GM12873 (cell line): ENCODE measurements around the gene ERP27.

Experiments used
- CTCF ChIP-seq: IDR thresholded peaks from 2 replicates; pipeline ENCODE4 v1.5.1; 2012; ENCODE audit warnings: low read depth, mild to moderate bottlenecking, moderate library complexity, low read length, control low read depth; ENCODE audit not compliant: insufficient read depth; ENCODE audit errors: missing control alignments

The ERP27 gene

DNA sequence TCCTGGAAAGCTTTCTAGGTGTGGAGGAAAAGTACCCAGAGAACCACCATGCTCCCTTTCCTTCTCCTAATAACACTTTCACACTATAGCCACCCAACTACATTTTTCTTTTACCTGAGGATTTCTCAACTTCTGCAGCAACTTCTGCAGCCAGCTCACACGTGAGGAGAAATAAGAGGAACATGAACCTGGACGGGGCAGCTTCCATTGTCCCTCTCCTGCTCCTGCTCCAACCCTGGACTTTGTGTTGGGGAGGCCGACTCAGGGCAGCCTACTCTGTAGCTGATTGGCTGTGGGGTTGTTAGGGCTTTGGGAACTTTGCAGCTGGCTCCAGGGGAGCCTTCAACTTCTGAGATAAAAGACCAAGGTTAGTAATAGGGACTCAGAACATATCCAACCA is at the start of gene ERP27:
TSS of gene ERP27 (minus strand) at position 237 of the 400 bp plus-strand sequence. CDS start at position 208, 29 bp downstream.
- no peak for TF ChIP-seq CTCF

DNA sequence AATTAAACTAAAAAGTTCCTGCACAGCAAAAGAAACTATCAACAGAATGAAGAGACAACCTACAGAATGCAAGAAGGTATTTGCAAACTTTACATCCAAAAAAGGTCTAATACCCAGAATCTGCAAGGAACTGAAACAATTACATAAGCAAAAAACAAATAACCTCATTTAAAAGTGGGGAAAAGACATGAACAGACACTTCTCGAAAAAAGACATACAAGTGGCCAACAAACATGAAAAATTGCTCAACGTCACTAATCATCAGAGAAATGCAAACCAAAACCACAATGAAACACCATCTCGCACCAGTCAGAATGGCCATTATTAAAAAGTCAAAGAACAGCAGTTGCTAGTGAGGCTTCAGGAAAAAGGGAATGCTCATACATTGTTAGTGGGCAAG is 49.7 kb upstream of the ERP27 start:
- no peak for TF ChIP-seq CTCF

GRCh38 chr12:14986449-14986848 is 48.1 kb upstream of the ERP27 start:
- TF ChIP-seq CTCF, result no peak

DNA sequence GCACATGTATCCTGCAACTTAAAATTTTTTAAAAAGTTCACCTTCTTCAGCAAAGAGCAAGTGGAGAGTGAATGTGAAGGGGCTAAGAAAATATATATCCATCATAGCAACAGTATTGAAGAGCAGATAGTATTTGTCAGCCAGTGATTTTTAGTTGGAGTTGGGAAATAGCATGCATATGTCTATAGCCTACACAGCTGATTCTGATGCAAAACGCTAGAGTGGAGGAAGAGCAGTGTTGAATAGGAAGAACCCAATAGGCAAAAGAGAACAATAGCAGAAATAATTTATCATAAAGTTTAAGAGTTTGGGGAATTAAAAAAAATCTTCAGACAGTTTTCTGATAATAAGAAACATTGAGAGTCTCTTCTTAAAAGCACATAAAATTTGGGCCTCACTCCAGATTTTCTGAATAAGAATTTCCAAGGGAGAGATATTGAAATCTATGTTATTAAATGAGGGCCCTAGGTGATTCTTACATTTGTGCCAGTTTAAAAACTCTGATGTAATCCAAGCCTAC is 46.5 kb upstream of the ERP27 start:
- TF ChIP-seq CTCF, result no peak

- no peak for TF ChIP-seq CTCF
These were observed 45.7 kb upstream of the ERP27 start for GRCh38 chr12:14984036-14984435.

- TF ChIP-seq CTCF, result no peak
These were observed 44.7 kb upstream of the ERP27 start for GRCh38 chr12:14982991-14983390.

DNA sequence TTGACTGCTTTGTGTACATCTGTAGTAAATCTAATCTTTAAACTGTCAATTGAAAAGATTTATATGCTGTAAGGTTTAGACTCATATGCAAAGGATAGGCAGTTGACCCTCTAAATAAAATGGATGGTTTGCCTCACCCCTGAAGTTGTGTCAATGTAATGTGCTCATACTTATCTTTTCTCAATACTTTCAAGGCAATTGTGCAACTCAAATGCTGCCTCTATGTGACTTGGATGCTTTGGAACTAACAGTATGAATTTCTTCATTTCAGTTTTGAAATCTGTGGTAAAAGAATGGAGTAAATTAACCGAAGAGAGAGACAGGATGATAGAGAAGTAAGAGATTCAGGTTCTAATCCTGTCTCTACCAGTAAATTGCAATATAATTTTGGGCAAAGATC is 44.2 kb upstream of the ERP27 start:
- no peak for TF ChIP-seq CTCF
